A549 (cell line): Measurements from ENCODE around the gene PCBP4. TPM values are rescaled to one million over a fixed set of nuclear protein-coding genes. Genes with fewer than 3 reads are reported as not detected.

Experiments used
- ATAC-seq, 2 experiments: fragments of 200-7000 bp in 1 of 2; fragments of >200 bp in 1 of 2; cut with Nextera tagmentation in 1 of 2; cut with Tn5 transposase in 1 of 2; 3 replicates each; pipeline versions ENCODE4 v1.8.0 to v1.9.1; 2018 to 2020; ENCODE audit warnings: mild to moderate bottlenecking in 1 of 2, moderate library complexity in 1 of 2
- CTCF ChIA-PET: fragments of 300-600 bp; sonication (Branson Sonifier 250); formaldehyde crosslinking; extraction: SDS; loops from one replicate; lab custom pipeline; 2021; ENCODE audit warnings: antibody characterized with exemption, inconsistent platforms; lab: Yijun Ruan, JAX
- POLR2A ChIA-PET: fragments of 350-600 bp; formaldehyde crosslinking; extraction: SDS; loops from one replicate; lab custom pipeline; 2021; ENCODE audit warnings: antibody characterized with exemption, inconsistent platforms; lab: Yijun Ruan, JAX
- DNase-seq, 2 experiments: peaks; one replicate each; pipeline versions ENCODE4 v3.0.0 to v3.0.0-alpha.2; 2011 to 2016; ENCODE audit warnings: low read depth in 1 of 2, low spot score in 1 of 2
- FAIRE-seq: peaks from 2 replicates; lab custom pipeline; 2011; peaks lifted over from hg19 to GRCh38; lab: Jason Lieb, UNC
- H3K27ac ChIP-seq, 2 experiments: fragments of >200 bp; sonication (Bioruptor Twin); formaldehyde crosslinking; 3 replicates each; pipeline ENCODE4 v1.5.1; 2016 to 2017
- H3K4me1 ChIP-seq: fragments of >200 bp; sonication (Bioruptor Twin); formaldehyde crosslinking; 3 replicates; pipeline ENCODE4 v1.6.1; 2016
- H3K4me2 ChIP-seq: fragments of >200 bp; sonication (Bioruptor Twin); formaldehyde crosslinking; 3 replicates; pipeline ENCODE4 v1.6.1; 2016
- H3K4me3 ChIP-seq: fragments of >200 bp; sonication (Bioruptor Twin); formaldehyde crosslinking; 3 replicates; pipeline ENCODE4 v1.5.1; 2016
- H3K9me3 ChIP-seq: fragments of >200 bp; sonication (Bioruptor Twin); formaldehyde crosslinking; 3 replicates; pipeline ENCODE4 v1.6.1; 2016
- BHLHE40 ChIP-seq: IDR thresholded peaks from 2 replicates; pipeline ENCODE4 v1.6.1; 2012; ENCODE audit warnings: low read depth, low read length, inconsistent platforms
- CHD4 ChIP-seq: fragments of 200-600 bp; sonication (generic); IDR thresholded peaks from 2 replicates; pipeline ENCODE4 v1.6.1; 2016; ENCODE audit warnings: antibody characterized with exemption, mild to moderate bottlenecking, borderline replicate concordance
- EHF ChIP-seq: fragments of 250-450 bp; sonication (Bioruptor Pico); IDR thresholded peaks from 2 replicates; pipeline ENCODE4 v1.5.0; 2020; ENCODE audit warnings: mild to moderate bottlenecking
- ESRRA ChIP-seq: fragments of 150-350 bp; IDR thresholded peaks from 2 replicates; pipeline ENCODE4 v1.6.1; 2014; ENCODE audit warnings: mild to moderate bottlenecking, low read length, borderline replicate concordance
- FOSL2 ChIP-seq, 2 experiments: fragments of 450-650 bp in 1 of 2; fragments of >200 bp in 1 of 2; sonication (Bioruptor Twin) in 1 of 2; formaldehyde crosslinking; IDR thresholded peaks; 2 replicates each; pipeline versions ENCODE4 v1.5.0 to v1.6.1; 2016 to 2020; ENCODE audit warnings: mild to moderate bottlenecking in 1 of 2, moderate library complexity in 1 of 2
- FOXS1 ChIP-seq: fragments of 250-450 bp; sonication (Bioruptor Pico); IDR thresholded peaks from 2 replicates; pipeline ENCODE4 v1.5.0; 2020; ENCODE audit warnings: mild to moderate bottlenecking, moderate library complexity
- GATA3 ChIP-seq: IDR thresholded peaks from 2 replicates; pipeline ENCODE4 v1.6.1; 2012; ENCODE audit warnings: borderline replicate concordance
- HDAC2 ChIP-seq: fragments of 200-600 bp; sonication (generic); IDR thresholded peaks from 2 replicates; pipeline ENCODE4 v1.6.1; 2016
- HEYL ChIP-seq: fragments of 250-450 bp; sonication (Bioruptor Pico); IDR thresholded peaks from 2 replicates; pipeline ENCODE4 v1.8.0; 2021; ENCODE audit warnings: mild to moderate bottlenecking, moderate library complexity
- HOXA7 ChIP-seq: fragments of 250-450 bp; sonication (Bioruptor Pico); IDR thresholded peaks from 2 replicates; pipeline ENCODE4 v1.5.0; 2020; ENCODE audit warnings: mild to moderate bottlenecking, moderate library complexity
- JUN ChIP-seq, 2 experiments: fragments of >200 bp; sonication (Bioruptor Twin); formaldehyde crosslinking; IDR thresholded peaks; 2 replicates in 1 of 2; 3 replicates in 1 of 2; pipeline ENCODE4 v1.6.1; 2016 to 2017
- KDM5A ChIP-seq: fragments of 200-600 bp; sonication (generic); IDR thresholded peaks from 2 replicates; pipeline ENCODE4 v1.6.1; 2016; ENCODE audit warnings: antibody characterized with exemption, mild to moderate bottlenecking
- MAFK ChIP-seq: fragments of 450-650 bp; IDR thresholded peaks from 2 replicates; pipeline ENCODE4 v1.6.1; 2014; ENCODE audit not compliant: partially characterized antibody
- MAZ ChIP-seq: fragments of 150-350 bp; IDR thresholded peaks from 2 replicates; pipeline ENCODE4 v1.6.1; 2014; ENCODE audit warnings: antibody characterized with exemption, low read depth, low read length, borderline replicate concordance
- MYC ChIP-seq: IDR thresholded peaks from 2 replicates; pipeline ENCODE4 v1.6.1; 2012; ENCODE audit warnings: mild to moderate bottlenecking, inconsistent platforms, low read length, improper control_type of control experiment, borderline replicate concordance
- NPAS2 ChIP-seq: fragments of 250-450 bp; sonication (Bioruptor Pico); IDR thresholded peaks from 2 replicates; pipeline ENCODE4 v1.8.0; 2022; ENCODE audit warnings: mild to moderate bottlenecking, moderate library complexity, borderline replicate concordance
- PHF8 ChIP-seq: fragments of 200-600 bp; sonication (generic); IDR thresholded peaks from 2 replicates; pipeline ENCODE4 v1.6.1; 2016; ENCODE audit warnings: low read depth, mild to moderate bottlenecking, antibody characterized with exemption, moderate library complexity, borderline replicate concordance
- POLR2A ChIP-seq: IDR thresholded peaks from 2 replicates; pipeline ENCODE4 v1.6.1; 2012; ENCODE audit warnings: mild to moderate bottlenecking, low read length
- RAD21 ChIP-seq, 2 experiments: fragments of >200 bp in 1 of 2; sonication (Bioruptor Twin) in 1 of 2; formaldehyde crosslinking in 1 of 2; IDR thresholded peaks in 1 of 2; conservative IDR thresholded peaks in 1 of 2; 2 replicates in 1 of 2; 3 replicates in 1 of 2; pipeline ENCODE4 v1.6.1; 2012 to 2018; ENCODE audit warnings: inconsistent platforms in 1 of 2
- RARB ChIP-seq: fragments of 250-450 bp; sonication (Bioruptor Pico); IDR thresholded peaks from 2 replicates; pipeline ENCODE4 v1.8.0; 2021; ENCODE audit warnings: mild to moderate bottlenecking, moderate library complexity
- RCOR1 ChIP-seq: fragments of 150-350 bp; IDR thresholded peaks from 2 replicates; pipeline ENCODE4 v1.6.1; 2014; ENCODE audit warnings: antibody characterized with exemption, low read length, low read depth
- ZNF302 ChIP-seq: fragments of 250-450 bp; sonication (Bioruptor Pico); IDR thresholded peaks from 2 replicates; pipeline ENCODE4 v1.9.0; 2021; ENCODE audit warnings: inconsistent platforms, mild to moderate bottlenecking, moderate library complexity
- ZSCAN20 ChIP-seq: fragments of 250-450 bp; sonication (Bioruptor Pico); IDR thresholded peaks from 2 replicates; pipeline ENCODE4 v1.8.0; 2022; ENCODE audit warnings: mild to moderate bottlenecking, moderate library complexity
- WGBS: methylation state at CpG from one replicate; pipeline ENCODE4 v1.1.6; 2017; ENCODE audit errors: missing lambda C conversion rate; 5-methylcytosine and 5-hydroxymethylcytosine counted together
- polyA plus RNA-seq, 4 experiments: library from polyadenylated mRNA; depleted of rRNA in 3 of 4; stranded (reverse); fragments of >200 nt; fragmentation: RNase III in 1 of 4; extraction: RNeasy Plus Mini Kit Qiagen cat#74134 plus additional on column Dnase treatment in 1 of 4; gene quantifications; 2 replicates in 3 of 4; 3 replicates in 1 of 4; pipeline ENCODE4 v1.2.3, GENCODE V29; 2011 to 2017
- TF ChIP-seq, protein P1 (sequence below): fragments of 150-350 bp; IDR thresholded peaks from 2 replicates; pipeline ENCODE4 v1.6.1; 2014; ENCODE audit warnings: low read depth, mild to moderate bottlenecking, low read length
- TF ChIP-seq, protein P2 (sequence below): fragments of 200-600 bp; sonication (generic); IDR thresholded peaks from 2 replicates; pipeline ENCODE4 v1.6.1; 2016; ENCODE audit warnings: antibody characterized with exemption, mild to moderate bottlenecking, moderate library complexity
- TF ChIP-seq, protein P3 (sequence below): fragments of >200 bp; sonication (Bioruptor Twin); formaldehyde crosslinking; IDR thresholded peaks from 3 replicates; pipeline ENCODE4 v1.6.1; 2016
- TF ChIP-seq, protein P4 (sequence below): IDR thresholded peaks from 2 replicates; pipeline ENCODE4 v1.6.1; 2012

The PCBP4 gene
- polyA plus RNA-seq, 2 of the 4 experiments (the other 2 are of a cell fraction): 8.6 to 10.9 TPM

DNA sequence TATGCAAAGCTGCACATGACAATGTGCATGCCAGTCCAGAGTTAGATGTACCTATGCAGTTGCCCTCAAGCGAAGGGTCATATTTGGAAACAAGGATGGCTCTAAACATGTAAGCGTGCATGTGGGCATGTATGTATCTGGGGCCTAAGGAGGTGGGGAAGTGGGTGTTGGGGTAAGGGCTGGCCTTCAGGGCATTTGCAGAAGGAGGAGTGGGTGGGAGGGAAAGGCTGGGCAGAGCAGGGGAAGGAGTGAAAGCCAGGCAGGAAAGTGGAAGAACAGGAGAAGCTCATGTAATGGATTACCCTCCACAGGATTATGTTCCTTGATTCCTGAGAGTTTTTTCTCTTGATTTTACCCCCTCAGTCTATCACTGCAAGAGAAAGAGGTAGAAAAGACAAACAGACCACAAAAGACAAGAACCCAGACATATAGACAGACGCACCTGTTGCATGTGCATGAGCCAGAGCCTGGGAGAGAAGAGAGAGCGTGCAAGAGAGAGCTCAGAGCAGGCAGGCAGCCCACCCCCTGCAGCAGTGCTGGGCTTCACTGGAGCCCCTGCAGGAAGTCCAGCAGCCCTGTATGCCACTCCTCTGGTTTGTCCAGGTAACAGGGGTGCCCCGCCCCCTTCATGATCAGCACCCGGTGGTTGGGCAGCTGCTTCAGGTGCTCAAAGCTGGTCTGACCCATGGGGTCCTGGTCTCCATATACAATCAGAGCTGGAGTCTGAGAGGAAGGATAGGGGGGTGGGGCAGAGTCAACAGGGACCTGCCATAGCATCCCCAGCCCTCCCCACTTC, 1.8 kb upstream of the PCBP4 start:
- FAIRE-seq (no peak), ATAC-seq (no peak), DNase-seq (no peak)
- Histone ChIP-seq H3K4me3 (no peak overlapping the region), H3K9me3 (no peaks in the 10 kb centered on the region), H3K4me1 (peaks cover 17% of the 10 kb centered on the region), H3K27ac (no peak overlapping the region; a peak in 1 of 6 replicates), H3K4me2 (peak overlapping the region; percentile 84)
- TF ChIP-seq FOSL2 (IDR thresholded peaks at IDR 0.05) (no peak), FOSL2 (CRISPR knock-in tag; IDR thresholded peaks at IDR 0.05) (no peak), MAZ (no peak), PHF8 (no peak), MYC (no peak), RARB (CRISPR knock-in tag) (no peak), MAFK (no peak), POLR2A (no peak), FOXS1 (CRISPR knock-in tag) (no peak), CHD4 (no peak), RAD21 (conservative IDR thresholded peaks at IDR 0.05 in 1 of 2, IDR thresholded peaks at IDR 0.05 in 1 of 2) (no peak), NPAS2 (no peak), GATA3 (no peak), HOXA7 (CRISPR knock-in tag) (no peak), EHF (no peak)
- TF ChIP-seq, protein P1, sequence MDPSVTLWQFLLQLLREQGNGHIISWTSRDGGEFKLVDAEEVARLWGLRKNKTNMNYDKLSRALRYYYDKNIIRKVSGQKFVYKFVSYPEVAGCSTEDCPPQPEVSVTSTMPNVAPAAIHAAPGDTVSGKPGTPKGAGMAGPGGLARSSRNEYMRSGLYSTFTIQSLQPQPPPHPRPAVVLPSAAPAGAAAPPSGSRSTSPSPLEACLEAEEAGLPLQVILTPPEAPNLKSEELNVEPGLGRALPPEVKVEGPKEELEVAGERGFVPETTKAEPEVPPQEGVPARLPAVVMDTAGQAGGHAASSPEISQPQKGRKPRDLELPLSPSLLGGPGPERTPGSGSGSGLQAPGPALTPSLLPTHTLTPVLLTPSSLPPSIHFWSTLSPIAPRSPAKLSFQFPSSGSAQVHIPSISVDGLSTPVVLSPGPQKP: no peak
- TF ChIP-seq, protein P2, sequence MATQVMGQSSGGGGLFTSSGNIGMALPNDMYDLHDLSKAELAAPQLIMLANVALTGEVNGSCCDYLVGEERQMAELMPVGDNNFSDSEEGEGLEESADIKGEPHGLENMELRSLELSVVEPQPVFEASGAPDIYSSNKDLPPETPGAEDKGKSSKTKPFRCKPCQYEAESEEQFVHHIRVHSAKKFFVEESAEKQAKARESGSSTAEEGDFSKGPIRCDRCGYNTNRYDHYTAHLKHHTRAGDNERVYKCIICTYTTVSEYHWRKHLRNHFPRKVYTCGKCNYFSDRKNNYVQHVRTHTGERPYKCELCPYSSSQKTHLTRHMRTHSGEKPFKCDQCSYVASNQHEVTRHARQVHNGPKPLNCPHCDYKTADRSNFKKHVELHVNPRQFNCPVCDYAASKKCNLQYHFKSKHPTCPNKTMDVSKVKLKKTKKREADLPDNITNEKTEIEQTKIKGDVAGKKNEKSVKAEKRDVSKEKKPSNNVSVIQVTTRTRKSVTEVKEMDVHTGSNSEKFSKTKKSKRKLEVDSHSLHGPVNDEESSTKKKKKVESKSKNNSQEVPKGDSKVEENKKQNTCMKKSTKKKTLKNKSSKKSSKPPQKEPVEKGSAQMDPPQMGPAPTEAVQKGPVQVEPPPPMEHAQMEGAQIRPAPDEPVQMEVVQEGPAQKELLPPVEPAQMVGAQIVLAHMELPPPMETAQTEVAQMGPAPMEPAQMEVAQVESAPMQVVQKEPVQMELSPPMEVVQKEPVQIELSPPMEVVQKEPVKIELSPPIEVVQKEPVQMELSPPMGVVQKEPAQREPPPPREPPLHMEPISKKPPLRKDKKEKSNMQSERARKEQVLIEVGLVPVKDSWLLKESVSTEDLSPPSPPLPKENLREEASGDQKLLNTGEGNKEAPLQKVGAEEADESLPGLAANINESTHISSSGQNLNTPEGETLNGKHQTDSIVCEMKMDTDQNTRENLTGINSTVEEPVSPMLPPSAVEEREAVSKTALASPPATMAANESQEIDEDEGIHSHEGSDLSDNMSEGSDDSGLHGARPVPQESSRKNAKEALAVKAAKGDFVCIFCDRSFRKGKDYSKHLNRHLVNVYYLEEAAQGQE: no peak
- CTCF ChIA-PET: interaction anchor here (0.9 to 7.1 kb wide), 4 partner anchors 10 to 300 kb away, joined by 3 to 53 read pairs (median 20); partner anchors contain the start of genes ACY1, PARP3 and RRP9
- WGBS: 87% methylated on average over 6 of the region's 6 CpGs
- POLR2A ChIA-PET: interaction anchor here (0.6 to 0.9 kb wide), 4 partner anchors 14 to 27 kb away, joined by 3 to 6 read pairs (median 3); partner anchors contain the start of genes ACY1, PARP3, RPL29 and RRP9

DNA sequence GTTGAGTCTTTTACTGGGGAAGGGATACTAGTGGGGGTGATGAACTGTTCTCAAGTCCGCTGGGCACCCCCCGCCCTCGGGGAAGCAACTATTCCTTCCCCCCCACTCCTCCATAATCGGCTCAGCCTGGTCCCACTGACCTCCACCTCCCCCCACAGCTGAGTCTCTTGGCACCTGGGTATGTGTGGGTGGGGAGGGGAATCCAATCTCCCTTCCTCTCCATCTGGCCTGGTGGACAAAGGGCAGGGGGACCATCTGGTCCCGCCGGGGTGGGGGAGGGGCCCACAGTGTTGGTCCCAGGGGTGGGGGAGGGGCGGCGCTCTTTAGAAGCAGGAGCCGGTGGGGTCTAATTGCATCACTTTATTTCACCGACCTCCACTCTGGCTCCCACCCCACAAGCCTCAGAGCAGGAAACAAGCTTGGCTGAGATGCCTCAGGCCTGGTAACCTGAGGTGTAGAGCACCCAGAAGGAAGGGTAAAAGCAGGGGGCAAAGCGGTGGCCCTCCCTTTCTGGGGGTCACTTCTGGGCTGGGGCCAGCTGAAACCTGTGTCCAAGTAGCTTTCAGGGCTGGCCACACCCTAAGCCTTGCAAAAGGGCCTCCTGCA, 1.0 kb upstream of the PCBP4 start:
- H3K4me1 ChIP-seq: peaks cover 14% of the 10 kb centered on the region

More for the DNA sequence above, 1.0 kb upstream of the PCBP4 start:
- ChIA-PET POLR2A (interaction anchor here (0.6 kb wide), 1 partner anchor 15 kb away, joined by 3 read pairs; the partner anchor contains the start of gene ACY1), CTCF (interaction anchor here (5.0 to 7.1 kb wide), 2 partner anchors 15 to 26 kb away, joined by 37 to 53 read pairs; partner anchors contain the start of genes ACY1, PARP3 and RRP9)
- peak overlapping the region; percentile 91 to 100 for H3K27ac ChIP-seq
- ATAC-seq (peak in 1 of 2 experiments; percentile 31; a peak in 3 of 6 replicates), FAIRE-seq (no peak), DNase-seq (no peak)
- H3K4me2 ChIP-seq: peak overlapping the region; percentile 84
- H3K4me3 ChIP-seq: peak overlapping the region; percentile 79
- WGBS: 0% methylated on average over 1 of the region's 11 CpGs
- TF ChIP-seq HDAC2 (no peak), JUN (IDR thresholded peaks at IDR 0.05) (no peak; a peak in 1 of 5 replicates), RCOR1 (no peak), BHLHE40 (no peak), ESRRA (no peak), MYC (no peak), ZSCAN20 (CRISPR knock-in tag) (no peak), ZNF302 (no peak), KDM5A (no peak), HEYL (CRISPR knock-in tag) (no peak), PHF8 (no peak)
- TF ChIP-seq, protein P1: no peak
- TF ChIP-seq, protein P3, sequence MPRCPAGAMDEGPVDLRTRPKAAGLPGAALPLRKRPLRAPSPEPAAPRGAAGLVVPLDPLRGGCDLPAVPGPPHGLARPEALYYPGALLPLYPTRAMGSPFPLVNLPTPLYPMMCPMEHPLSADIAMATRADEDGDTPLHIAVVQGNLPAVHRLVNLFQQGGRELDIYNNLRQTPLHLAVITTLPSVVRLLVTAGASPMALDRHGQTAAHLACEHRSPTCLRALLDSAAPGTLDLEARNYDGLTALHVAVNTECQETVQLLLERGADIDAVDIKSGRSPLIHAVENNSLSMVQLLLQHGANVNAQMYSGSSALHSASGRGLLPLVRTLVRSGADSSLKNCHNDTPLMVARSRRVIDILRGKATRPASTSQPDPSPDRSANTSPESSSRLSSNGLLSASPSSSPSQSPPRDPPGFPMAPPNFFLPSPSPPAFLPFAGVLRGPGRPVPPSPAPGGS: no peak
- TF ChIP-seq, protein P4, sequence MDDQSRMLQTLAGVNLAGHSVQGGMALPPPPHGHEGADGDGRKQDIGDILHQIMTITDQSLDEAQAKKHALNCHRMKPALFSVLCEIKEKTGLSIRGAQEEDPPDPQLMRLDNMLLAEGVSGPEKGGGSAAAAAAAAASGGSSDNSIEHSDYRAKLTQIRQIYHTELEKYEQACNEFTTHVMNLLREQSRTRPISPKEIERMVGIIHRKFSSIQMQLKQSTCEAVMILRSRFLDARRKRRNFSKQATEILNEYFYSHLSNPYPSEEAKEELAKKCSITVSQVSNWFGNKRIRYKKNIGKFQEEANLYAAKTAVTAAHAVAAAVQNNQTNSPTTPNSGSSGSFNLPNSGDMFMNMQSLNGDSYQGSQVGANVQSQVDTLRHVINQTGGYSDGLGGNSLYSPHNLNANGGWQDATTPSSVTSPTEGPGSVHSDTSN: no peak
- H3K9me3 ChIP-seq: no peaks in the 10 kb centered on the region
